Endothelial cell of umbilical vein (primary cell): ENCODE results near the gene PEDS1. TPM values are rescaled to one million over a fixed set of nuclear protein-coding genes. Genes with fewer than 3 reads are reported as not detected.

Source experiments
- BruUV-seq: library from RNA; stranded (reverse); fragments of 400-500 nt; replicated peaks from 2 replicates; lab custom pipeline; 2021; lab: Mats Ljungman, UMichigan
- CTCF ChIA-PET: fragments of 300-600, 350-600 bp; sonication (Branson Sonifier 250); formaldehyde crosslinking; loops from one replicate; lab custom pipeline; 2021; ENCODE audit warnings: antibody characterized with exemption, inconsistent platforms; lab: Charles Lee
- POLR2A ChIA-PET: fragments of 300-600, 350-600 bp; sonication (Branson Sonifier 250); formaldehyde crosslinking; loops from one replicate; lab custom pipeline; 2021; ENCODE audit warnings: antibody characterized with exemption, inconsistent platforms; lab: Charles Lee
- DNase-seq: peaks from one replicate; pipeline ENCODE4 v3.0.0-alpha.2; 2011; ENCODE audit warnings: low read depth, low spot score
- FAIRE-seq: peaks from 2 replicates; lab custom pipeline; 2011; peaks lifted over from hg19 to GRCh38; lab: Jason Lieb, UNC
- H2AFZ ChIP-seq: 2 replicates; pipeline ENCODE4 v1.6.0; 2012; ENCODE audit warnings: low read depth, low read length, control low read depth, inconsistent platforms
- H3K27ac ChIP-seq: 2 replicates; pipeline ENCODE4 v1.5.1; 2011; ENCODE audit warnings: low read depth, mild to moderate bottlenecking, control low read depth, low read length, moderate library complexity; ENCODE audit not compliant: insufficient read depth
- H3K27me3 ChIP-seq, 2 experiments: 2 replicates each; pipeline versions ENCODE4 v1.6.0 to v1.6.1; 2011; ENCODE audit warnings: low read length in 2 of 2, mixed read lengths in 1 of 2; ENCODE audit not compliant: control insufficient read depth in 2 of 2, insufficient read depth in 2 of 2
- H3K36me3 ChIP-seq, 2 experiments: 2 replicates in 1 of 2; 3 replicates in 1 of 2; pipeline ENCODE4 v1.5.1; 2011; ENCODE audit warnings: low read length in 2 of 2, mild to moderate bottlenecking in 1 of 2, moderate library complexity in 1 of 2; ENCODE audit not compliant: control insufficient read depth in 2 of 2, insufficient read depth in 2 of 2; ENCODE audit errors: extremely low read depth in 1 of 2
- H3K4me1 ChIP-seq: 3 replicates; pipeline ENCODE4 v1.5.1; 2011; ENCODE audit warnings: mild to moderate bottlenecking, low read length; ENCODE audit not compliant: control insufficient read depth, insufficient read depth; ENCODE audit errors: extremely low read depth
- H3K4me2 ChIP-seq: 2 replicates; pipeline ENCODE4 v1.6.1; 2011; ENCODE audit warnings: low read length, control low read depth, mixed read lengths; ENCODE audit not compliant: insufficient read depth
- H3K4me3 ChIP-seq, 3 experiments: fragments of 200-600 bp in 1 of 3; sonication (generic), shearing (Covaris generic) in 1 of 3; replicated peaks in 1 of 3; 2 replicates each; pipeline ENCODE4 v1.5.1; 2011 to 2016; ENCODE audit warnings: control low read depth in 3 of 3, low read length in 3 of 3, mild to moderate bottlenecking in 2 of 3, inconsistent platforms in 1 of 3, low read depth in 1 of 3, moderate library complexity in 1 of 3; ENCODE audit not compliant: insufficient read depth in 1 of 3
- H3K79me2 ChIP-seq: 2 replicates; pipeline ENCODE4 v1.6.0; 2012; ENCODE audit warnings: low read length, inconsistent platforms; ENCODE audit not compliant: control insufficient read depth, insufficient read depth
- H3K9ac ChIP-seq: replicated peaks from 2 replicates; pipeline ENCODE3; 2011; ENCODE audit warnings: low read length, control low read depth; ENCODE audit not compliant: insufficient read depth; ENCODE audit errors: extremely low read depth
- H3K9me1 ChIP-seq: replicated peaks from 3 replicates; pipeline ENCODE4 v1.6.0; 2011; ENCODE audit warnings: mild to moderate bottlenecking, low read length; ENCODE audit not compliant: control insufficient read depth, insufficient read depth; ENCODE audit errors: extremely low read depth
- H3K9me3 ChIP-seq: replicated peaks from 2 replicates; pipeline ENCODE4 v1.5.1; 2012; ENCODE audit warnings: low read length, inconsistent platforms; ENCODE audit not compliant: control insufficient read depth, insufficient read depth
- H4K20me1 ChIP-seq: replicated peaks from 2 replicates; pipeline ENCODE3; 2011; ENCODE audit warnings: mild to moderate bottlenecking, low read length; ENCODE audit not compliant: control insufficient read depth, insufficient read depth; ENCODE audit errors: extremely low read depth
- FOS ChIP-seq: IDR thresholded peaks from 2 replicates; pipeline ENCODE4 v1.6.1; 2011; ENCODE audit warnings: mild to moderate bottlenecking, low read length, moderate library complexity, borderline replicate concordance; ENCODE audit not compliant: insufficient read depth
- GATA2 ChIP-seq: IDR thresholded peaks from 2 replicates; pipeline ENCODE4 v1.7.0; 2011; ENCODE audit warnings: low read depth, mild to moderate bottlenecking, moderate library complexity, mixed read lengths, low read length; ENCODE audit not compliant: insufficient read length, insufficient read depth
- JUN ChIP-seq: IDR thresholded peaks from 2 replicates; pipeline ENCODE4 v1.6.1; 2011; ENCODE audit warnings: borderline replicate concordance, low read depth; ENCODE audit not compliant: insufficient read length, insufficient read depth
- MYC ChIP-seq: IDR thresholded peaks from one replicate; pipeline ENCODE4 v1.6.1; 2011; ENCODE audit warnings: mild to moderate bottlenecking, low read depth, low read length
- POLR2A ChIP-seq: IDR thresholded peaks from 2 replicates; pipeline ENCODE4 v1.6.1; 2012; ENCODE audit warnings: low read depth, mild to moderate bottlenecking, control low read depth, low read length
- POLR2AphosphoS5 ChIP-seq: IDR thresholded peaks from 2 replicates; pipeline ENCODE4 v1.6.1; 2012; ENCODE audit warnings: low read depth, mild to moderate bottlenecking, control low read depth, low read length, moderate library complexity; ENCODE audit not compliant: insufficient read depth
- dilution Hi-C: fragments of 300-500 bp; cut with MboI; formaldehyde crosslinking; loops from one replicate; pipeline ENCODE4 v1.15.0; 2019; ENCODE audit warnings: low sequenced_read_pairs; ENCODE audit not compliant: extremely low pct_ligation_motif_present
- intact Hi-C: fragments of 100-400 bp; cut with micrococcal nuclease; formaldehyde crosslinking; loops from one replicate; pipeline ENCODE4 v1.10.0; 2022
- polyA plus RNA-seq, 4 experiments: library from polyadenylated mRNA; depleted of rRNA in 3 of 4; stranded (reverse) in 3 of 4; unstranded in 1 of 4; fragments of >200 nt; gene quantifications; 2 replicates each; pipeline versions ENCODE4 v1.2.1 to v1.2.3, GENCODE V29; 2011 to 2012; ENCODE audit warnings: missing spikeins in 1 of 4
- total RNA-seq: library from RNA; stranded (reverse); gene quantifications from 2 replicates; pipeline ENCODE4 v1.2.3, GENCODE V29; 2021
- TF ChIP-seq, protein P1 (sequence below): IDR thresholded peaks from 2 replicates; pipeline ENCODE4 v1.6.1; 2011; ENCODE audit not compliant: insufficient read depth, insufficient read length
- TF ChIP-seq, protein P2 (sequence below), 2 donors: IDR thresholded peaks; 1 replicate in 1 of 2; 2 replicates in 1 of 2; pipeline ENCODE4 v1.5.1; 2011; ENCODE audit warnings: low read length in 2 of 2, mild to moderate bottlenecking in 2 of 2, moderate library complexity in 2 of 2, control low read depth in 1 of 2, inconsistent platforms in 1 of 2, low read depth in 1 of 2; ENCODE audit not compliant: insufficient read depth in 1 of 2; ENCODE audit errors: extremely low read depth in 1 of 2

Gene PEDS1
- total and polyA plus RNA-seq, 2 donors (not counting 3 experiments of a cell fraction or from before 2014, with no cell fraction given): 62.7 to 131 TPM

DNA sequence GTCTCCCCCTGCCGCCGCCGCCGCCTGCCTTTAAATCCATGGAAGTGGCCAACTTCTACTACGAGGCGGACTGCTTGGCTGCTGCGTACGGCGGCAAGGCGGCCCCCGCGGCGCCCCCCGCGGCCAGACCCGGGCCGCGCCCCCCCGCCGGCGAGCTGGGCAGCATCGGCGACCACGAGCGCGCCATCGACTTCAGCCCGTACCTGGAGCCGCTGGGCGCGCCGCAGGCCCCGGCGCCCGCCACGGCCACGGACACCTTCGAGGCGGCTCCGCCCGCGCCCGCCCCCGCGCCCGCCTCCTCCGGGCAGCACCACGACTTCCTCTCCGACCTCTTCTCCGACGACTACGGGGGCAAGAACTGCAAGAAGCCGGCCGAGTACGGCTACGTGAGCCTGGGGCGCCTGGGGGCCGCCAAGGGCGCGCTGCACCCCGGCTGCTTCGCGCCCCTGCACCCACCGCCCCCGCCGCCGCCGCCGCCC is 37.6 kb upstream of the PEDS1 start:
- no peaks in the 10 kb centered on the region for H4K20me1 ChIP-seq
- peak overlapping the region; percentile 60 for H2AFZ ChIP-seq
- DNase-seq: peak; percentile 36
- POLR2A ChIA-PET: interaction anchor here (0.6 to 1.2 kb wide), 2 partner anchors 254 to 381 kb away, joined by 3 read pairs; no protein-coding TSS in a partner anchor
- H3K36me3 ChIP-seq: no peaks in the 10 kb centered on the region
- no peak for TF ChIP-seq GATA2
- TF ChIP-seq MYC: no peak
- TF ChIP-seq POLR2A: peak; percentile 33
- dilution Hi-C loops (no loop called here), intact Hi-C loops (loop anchor here (2.0 kb wide), 1 partner anchor 188 kb away; no protein-coding TSS in a partner anchor)
- H3K9me3 ChIP-seq: no peaks in the 10 kb centered on the region
- peak overlapping the region; percentile 24 to 60 (median 42) for H3K4me3 ChIP-seq
- peaks cover 12% of the 10 kb centered on the region for H3K4me1 ChIP-seq
- H3K27ac ChIP-seq: peak overlapping the region; percentile 64
- H3K9ac ChIP-seq: peak overlapping the region; percentile 82
- CTCF ChIA-PET: interaction anchor here (0.9 to 5.5 kb wide), 16 partner anchors 12 to 553 kb away, joined by 3 to 52 read pairs (median 4); no protein-coding TSS in a partner anchor
- H3K9me1 ChIP-seq: no peaks in the 10 kb centered on the region
- peak overlapping the region; percentile 54 for H3K4me2 ChIP-seq
- H3K79me2 ChIP-seq: peaks cover 11% of the 10 kb centered on the region
- peak; percentile 65 for FAIRE-seq
- H3K27me3 ChIP-seq: no peaks in the 10 kb centered on the region
- BruUV-seq: no TSS peak

- dilution Hi-C loops (no loop called here), intact Hi-C loops (loop anchor here (1.0 to 2.0 kb wide), 4 partner anchors 188 to 390 kb away; no protein-coding TSS in a partner anchor)
- Histone ChIP-seq H3K36me3 (no peaks in the 10 kb centered on the region), H2AFZ (peak within 1 kb of the TSS; percentile 60), H3K4me3 (peak within 1 kb of the TSS; percentile 42 to 73 (median 60)), H4K20me1 (no peaks in the 10 kb centered on the region), H3K27ac (peak within 1 kb of the TSS; percentile 64), H3K4me1 (peaks cover 12% of the 10 kb centered on the region), H3K9me1 (no peaks in the 10 kb centered on the region), H3K9ac (peak within 1 kb of the TSS; percentile 82), H3K79me2 (peaks cover 11% of the 10 kb centered on the region), H3K9me3 (no peaks in the 10 kb centered on the region), H3K4me2 (peak within 1 kb of the TSS; percentile 54), H3K27me3 (peaks cover 0 to under 1% of the 10 kb centered on the region in 2 experiments)
- DNase-seq: peak; percentile 75
- BruUV-seq: no TSS peak
- TF ChIP-seq FOS (no peak), MYC (no peak), JUN (no peak), POLR2AphosphoS5 (peak; percentile 66), POLR2A (peak; percentile 82)
- TF ChIP-seq, protein P1, sequence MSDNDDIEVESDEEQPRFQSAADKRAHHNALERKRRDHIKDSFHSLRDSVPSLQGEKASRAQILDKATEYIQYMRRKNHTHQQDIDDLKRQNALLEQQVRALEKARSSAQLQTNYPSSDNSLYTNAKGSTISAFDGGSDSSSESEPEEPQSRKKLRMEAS: no peak
- TF ChIP-seq, protein P2, sequence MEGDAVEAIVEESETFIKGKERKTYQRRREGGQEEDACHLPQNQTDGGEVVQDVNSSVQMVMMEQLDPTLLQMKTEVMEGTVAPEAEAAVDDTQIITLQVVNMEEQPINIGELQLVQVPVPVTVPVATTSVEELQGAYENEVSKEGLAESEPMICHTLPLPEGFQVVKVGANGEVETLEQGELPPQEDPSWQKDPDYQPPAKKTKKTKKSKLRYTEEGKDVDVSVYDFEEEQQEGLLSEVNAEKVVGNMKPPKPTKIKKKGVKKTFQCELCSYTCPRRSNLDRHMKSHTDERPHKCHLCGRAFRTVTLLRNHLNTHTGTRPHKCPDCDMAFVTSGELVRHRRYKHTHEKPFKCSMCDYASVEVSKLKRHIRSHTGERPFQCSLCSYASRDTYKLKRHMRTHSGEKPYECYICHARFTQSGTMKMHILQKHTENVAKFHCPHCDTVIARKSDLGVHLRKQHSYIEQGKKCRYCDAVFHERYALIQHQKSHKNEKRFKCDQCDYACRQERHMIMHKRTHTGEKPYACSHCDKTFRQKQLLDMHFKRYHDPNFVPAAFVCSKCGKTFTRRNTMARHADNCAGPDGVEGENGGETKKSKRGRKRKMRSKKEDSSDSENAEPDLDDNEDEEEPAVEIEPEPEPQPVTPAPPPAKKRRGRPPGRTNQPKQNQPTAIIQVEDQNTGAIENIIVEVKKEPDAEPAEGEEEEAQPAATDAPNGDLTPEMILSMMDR (IDR thresholded peaks at IDR 0.05; ENCODE audit: extremely low read depth in 1 of 2, insufficient read depth in 1 of 2, low read depth in 1 of 2, low read length in 2 of 2): peak; percentile 54 to 88
- ChIA-PET POLR2A (interaction anchor here (1.2 kb wide), 1 partner anchor 382 kb away, joined by 3 read pairs; no protein-coding TSS in a partner anchor), CTCF (interaction anchor here (1.0 to 5.5 kb wide), 13 partner anchors 12 to 554 kb away, joined by 3 to 52 read pairs (median 4); no protein-coding TSS in a partner anchor)
- peak; percentile 83 for FAIRE-seq
These were observed 36.9 kb upstream of the PEDS1 start, which contains the start of gene CEBPB for GRCh38 chr20:50190251-50191064. CEBPB (plus strand) TSS chr20:50190830; CDS start chr20:50191034, 204 bp downstream.
